HL-60 (cell line): ENCODE results near the gene ENPP6.

ENCODE experiments used
- POLR2AphosphoS5 ChIP-seq: IDR thresholded peaks from 2 replicates; pipeline ENCODE4 v1.6.1; 2012; ENCODE audit warnings: low read depth
- SPI1 ChIP-seq: IDR thresholded peaks from 2 replicates; pipeline ENCODE4 v1.6.1; 2012; ENCODE audit warnings: low read depth, mild to moderate bottlenecking, borderline replicate concordance
- TF ChIP-seq, protein P1 (sequence below): IDR thresholded peaks from one replicate; pipeline ENCODE4 v1.5.1; 2011; ENCODE audit warnings: low read length, control low read depth, inconsistent platforms; ENCODE audit not compliant: insufficient read depth

DNA sequence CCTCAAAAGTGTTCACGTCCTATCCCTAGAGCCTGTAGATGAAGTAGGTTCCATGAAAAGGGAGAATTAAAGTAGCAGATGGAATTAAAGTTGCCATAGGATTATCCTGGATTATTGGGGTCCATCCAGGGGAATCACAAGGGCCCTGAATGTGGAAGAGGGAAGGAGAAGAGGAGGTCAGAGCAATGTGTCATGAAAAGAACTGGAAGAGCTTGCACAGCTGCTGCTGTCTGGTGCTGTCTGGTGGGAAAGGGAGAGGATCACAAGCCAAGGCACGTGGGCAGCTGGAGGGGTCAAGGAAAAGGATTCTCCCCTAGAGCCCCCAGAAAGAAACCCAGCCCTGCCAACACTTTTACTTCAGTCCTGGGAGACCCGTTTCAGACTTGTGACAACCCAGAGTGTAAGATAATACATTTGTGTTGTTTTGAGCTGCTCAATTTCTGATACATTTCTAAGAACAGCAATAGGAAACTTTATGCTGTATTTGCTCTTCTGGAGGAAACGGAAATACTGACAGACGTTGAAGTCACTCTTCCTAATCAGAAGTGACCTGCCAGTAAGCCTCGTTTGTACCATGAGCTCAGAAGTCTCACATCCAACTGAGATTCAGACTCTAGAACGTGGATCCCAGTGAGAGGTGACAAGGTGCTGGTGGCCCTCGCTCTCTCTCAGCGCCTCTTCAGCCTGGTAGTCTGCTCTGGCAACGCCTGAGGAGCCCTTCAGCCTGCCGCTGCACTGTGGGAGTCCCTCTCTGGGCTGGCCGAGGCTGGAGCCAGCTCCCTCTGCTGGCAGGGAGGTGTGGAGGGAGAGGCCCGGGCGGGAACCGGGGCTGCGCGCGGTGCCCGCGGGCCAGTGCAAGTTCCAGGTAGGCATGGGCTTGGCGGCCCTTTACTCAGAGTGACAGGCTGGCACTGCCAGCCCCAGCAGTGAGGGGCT lies 34.7 kb upstream of the ENPP6 start:
- TF ChIP-seq, protein P1, sequence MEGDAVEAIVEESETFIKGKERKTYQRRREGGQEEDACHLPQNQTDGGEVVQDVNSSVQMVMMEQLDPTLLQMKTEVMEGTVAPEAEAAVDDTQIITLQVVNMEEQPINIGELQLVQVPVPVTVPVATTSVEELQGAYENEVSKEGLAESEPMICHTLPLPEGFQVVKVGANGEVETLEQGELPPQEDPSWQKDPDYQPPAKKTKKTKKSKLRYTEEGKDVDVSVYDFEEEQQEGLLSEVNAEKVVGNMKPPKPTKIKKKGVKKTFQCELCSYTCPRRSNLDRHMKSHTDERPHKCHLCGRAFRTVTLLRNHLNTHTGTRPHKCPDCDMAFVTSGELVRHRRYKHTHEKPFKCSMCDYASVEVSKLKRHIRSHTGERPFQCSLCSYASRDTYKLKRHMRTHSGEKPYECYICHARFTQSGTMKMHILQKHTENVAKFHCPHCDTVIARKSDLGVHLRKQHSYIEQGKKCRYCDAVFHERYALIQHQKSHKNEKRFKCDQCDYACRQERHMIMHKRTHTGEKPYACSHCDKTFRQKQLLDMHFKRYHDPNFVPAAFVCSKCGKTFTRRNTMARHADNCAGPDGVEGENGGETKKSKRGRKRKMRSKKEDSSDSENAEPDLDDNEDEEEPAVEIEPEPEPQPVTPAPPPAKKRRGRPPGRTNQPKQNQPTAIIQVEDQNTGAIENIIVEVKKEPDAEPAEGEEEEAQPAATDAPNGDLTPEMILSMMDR, result no peak
- TF ChIP-seq POLR2AphosphoS5 (no peak), SPI1 (no peak)
